Activated CD8-positive, alpha-beta T cell treated with anti-CD3 and anti-CD28 coated beads for 36 hours (primary cell): Measurements from ENCODE around the gene AMBP. TPM values are rescaled to one million over a fixed set of nuclear protein-coding genes. Genes with fewer than 3 reads are reported as not detected.

ENCODE experiments used
- ATAC-seq: fragments of 200-7000 bp; cut with Tn5 transposase; one replicate; pipeline ENCODE4 v1.10.0; 2021; ENCODE audit warnings: mild to moderate bottlenecking, moderate library complexity
- CTCF ChIA-PET: fragments of 350-600 bp; sonication (Branson Sonifier 250); formaldehyde crosslinking; loops from one replicate; lab custom pipeline; 2021; ENCODE audit warnings: antibody characterized with exemption; lab: Charles Lee
- POLR2A ChIA-PET: fragments of 350-600 bp; sonication (Branson Sonifier 250); formaldehyde crosslinking; loops from one replicate; lab custom pipeline; 2021; ENCODE audit warnings: antibody characterized with exemption; lab: Charles Lee
- DNase-seq: peaks from one replicate; pipeline ENCODE4 v3.0.0-alpha.2; 2020
- H3K27ac Mint-ChIP-seq: one replicate; pipeline ENCODE4 v1.8.0; 2021; ENCODE audit warnings: mild to moderate bottlenecking, mixed read lengths
- H3K27me3 Mint-ChIP-seq: one replicate; pipeline ENCODE4 v1.8.0; 2021; ENCODE audit warnings: mixed read lengths
- H3K36me3 Mint-ChIP-seq: one replicate; pipeline ENCODE4 v1.8.0; 2021; ENCODE audit warnings: low read depth, mixed read lengths
- H3K4me1 Mint-ChIP-seq: one replicate; pipeline ENCODE4 v1.8.0; 2021; ENCODE audit warnings: low read depth, mixed read lengths
- H3K4me3 Mint-ChIP-seq: one replicate; pipeline ENCODE4 v1.8.0; 2021; ENCODE audit warnings: mild to moderate bottlenecking, moderate library complexity, mixed read lengths
- H3K9me3 Mint-ChIP-seq: one replicate; pipeline ENCODE4 v1.8.0; 2021; ENCODE audit warnings: mixed read lengths
- CTCF ChIP-seq: fragments of 200-600 bp; IDR thresholded peaks from one replicate; pipeline ENCODE4 v1.8.0; 2022; ENCODE audit warnings: antibody characterized with exemption, mild to moderate bottlenecking
- intact Hi-C: fragments of 100-400 bp; cut with micrococcal nuclease; formaldehyde crosslinking; loops from one replicate; pipeline ENCODE4 v1.10.0; 2022
- total RNA-seq, 2 experiments: library from RNA; stranded (reverse); gene quantifications; one replicate each; pipeline ENCODE4 v1.2.3, GENCODE V29; 2021

Gene AMBP
- total RNA-seq, 2 experiments from 2014 or later, result not detected

GRCh38 chr9:114026335-114026734 is 51.8 kb downstream of the AMBP start:
- intact Hi-C loops, result no loop called here
- H3K27me3 Mint-ChIP-seq, result no peaks in the 10 kb centered on the region
- ATAC-seq (no peak), DNase-seq (no peak)
- H3K36me3 Mint-ChIP-seq, result peaks cover 3% of the 10 kb centered on the region
- H3K4me3 Mint-ChIP-seq, result no peak overlapping the region
- H3K4me1 Mint-ChIP-seq, result no peaks in the 10 kb centered on the region
- peaks cover 15% of the 10 kb centered on the region for H3K9me3 Mint-ChIP-seq
- H3K27ac Mint-ChIP-seq, result no peak overlapping the region
- ChIA-PET CTCF (interaction anchor here (1.2 kb wide), 1 partner anchor 219 kb away, joined by 3 read pairs; no protein-coding TSS in a partner anchor), POLR2A (no interaction called here)
- no peak for TF ChIP-seq CTCF

- ATAC-seq, result no peak
- TF ChIP-seq CTCF, result no peak
- H3K27me3 Mint-ChIP-seq, result no peaks in the 10 kb centered on the region
- H3K27ac Mint-ChIP-seq, result no peak overlapping the region
- no peaks in the 10 kb centered on the region for H3K4me1 Mint-ChIP-seq
- intact Hi-C loops, result no loop called here
- peaks cover 15% of the 10 kb centered on the region for H3K9me3 Mint-ChIP-seq
- H3K4me3 Mint-ChIP-seq, result no peak overlapping the region
- no peak for DNase-seq
- peaks cover 3% of the 10 kb centered on the region for H3K36me3 Mint-ChIP-seq
- CTCF ChIA-PET, result interaction anchor here (1.2 kb wide), 1 partner anchor 218 kb away, joined by 3 read pairs; no protein-coding TSS in a partner anchor
- POLR2A ChIA-PET, result no interaction called here
These were observed 52.3 kb downstream of the AMBP start for GRCh38 chr9:114025760-114026159.

DNA sequence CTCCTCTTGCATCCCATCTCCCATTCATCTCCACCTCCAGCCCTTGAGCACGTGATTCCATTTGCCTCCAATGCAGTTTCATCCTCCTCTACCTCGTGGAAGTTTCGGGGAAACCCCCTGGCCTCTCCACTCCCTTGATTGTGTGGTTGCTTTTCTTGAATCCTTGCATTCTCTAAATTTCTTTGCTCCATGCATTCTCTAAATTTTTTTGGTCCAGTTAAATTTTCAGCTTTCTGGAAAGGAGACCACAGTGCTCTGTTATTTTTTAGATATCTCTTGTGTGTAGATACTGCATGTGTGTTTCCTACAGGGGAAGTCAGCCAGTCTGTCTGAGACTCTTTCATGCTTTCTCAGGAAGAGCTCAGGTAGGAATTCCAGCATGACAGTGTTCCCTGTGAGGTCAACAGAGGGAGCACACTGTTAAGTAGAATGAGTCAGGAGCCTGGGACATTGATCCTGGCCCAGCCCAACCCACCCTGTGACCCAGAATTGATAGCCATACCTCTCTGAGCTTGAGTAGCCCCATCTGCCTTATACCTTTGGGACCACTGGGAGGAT is 52.8 kb downstream of the AMBP start:
- no peak for TF ChIP-seq CTCF
- ChIA-PET POLR2A (no interaction called here), CTCF (interaction anchor here (1.2 kb wide), 1 partner anchor 217 kb away, joined by 3 read pairs; no protein-coding TSS in a partner anchor)
- H3K4me1 Mint-ChIP-seq, result no peaks in the 10 kb centered on the region
- no peaks in the 10 kb centered on the region for H3K27me3 Mint-ChIP-seq
- no peak overlapping the region for H3K27ac Mint-ChIP-seq
- intact Hi-C loops, result no loop called here
- no peak overlapping the region for H3K4me3 Mint-ChIP-seq
- no peak for DNase-seq
- peaks cover 15% of the 10 kb centered on the region for H3K9me3 Mint-ChIP-seq
- peaks cover 3% of the 10 kb centered on the region for H3K36me3 Mint-ChIP-seq
- no peak for ATAC-seq

DNA sequence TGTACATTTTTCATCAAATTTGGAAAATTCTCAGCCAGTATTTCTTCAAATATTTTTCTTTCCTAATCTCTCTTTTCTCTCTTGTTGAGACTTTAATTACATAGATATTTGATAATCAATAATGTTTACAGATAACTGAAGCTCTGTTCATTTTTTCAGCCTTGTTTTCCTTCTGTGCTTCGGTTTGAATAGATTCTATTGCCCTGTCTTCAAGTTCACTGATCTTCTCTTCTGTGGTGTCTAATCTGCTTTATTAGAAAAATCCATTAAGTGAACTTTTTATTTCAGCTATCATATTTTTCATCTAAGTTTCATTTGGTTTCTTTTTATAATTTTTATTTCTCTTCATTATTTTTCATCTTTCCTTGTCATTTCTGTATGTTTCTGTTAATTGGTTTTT is 54.1 kb downstream of the AMBP start:
- peaks cover 15% of the 10 kb centered on the region for H3K9me3 Mint-ChIP-seq
- no peak for ATAC-seq
- intact Hi-C loops, result no loop called here
- H3K27ac Mint-ChIP-seq, result no peak overlapping the region
- no peak for DNase-seq
- ChIA-PET POLR2A (no interaction called here), CTCF (no interaction called here)
- H3K4me3 Mint-ChIP-seq, result no peak overlapping the region
- H3K36me3 Mint-ChIP-seq, result peaks cover 3% of the 10 kb centered on the region
- no peak for TF ChIP-seq CTCF
- H3K27me3 Mint-ChIP-seq, result no peaks in the 10 kb centered on the region
- H3K4me1 Mint-ChIP-seq, result no peaks in the 10 kb centered on the region

- Mint-ChIP-seq H3K27ac (no peak overlapping the region), H3K4me3 (no peak overlapping the region), H3K9me3 (peaks cover 15% of the 10 kb centered on the region), H3K4me1 (no peaks in the 10 kb centered on the region), H3K36me3 (peaks cover 3% of the 10 kb centered on the region), H3K27me3 (no peaks in the 10 kb centered on the region)
- ChIA-PET CTCF (interaction anchor here (2.2 kb wide), 1 partner anchor 60 kb away, joined by 5 read pairs; no protein-coding TSS in a partner anchor), POLR2A (no interaction called here)
- intact Hi-C loops, result no loop called here
- TF ChIP-seq CTCF, result no peak
- DNase-seq (no peak), ATAC-seq (no peak)
These were observed 56.5 kb downstream of the AMBP start for GRCh38 chr9:114021578-114021977.
